GDM1 (cell line): ENCODE results near the gene PPP6R1.
"Not testable (repeated sequence)": the region's sequence is repeated elsewhere in the genome, so short reads cannot be mapped to it uniquely, and the experiment has no call there.

Experiments used
- DNase-seq: peaks from one replicate; lab custom pipeline; 2025; lab: John Stamatoyannopoulos, UW

PPP6R1 gene

GRCh38 chr19:55224679-55225414 is 34.0 kb downstream of the PPP6R1 start:
- DNase-seq = not testable (repeated sequence)

GRCh38 chr19:55224038-55224665 is 34.7 kb downstream of the PPP6R1 start:
- no peak for DNase-seq

GRCh38 chr19:55223291-55224037 is 35.4 kb downstream of the PPP6R1 start:
- DNase-seq = no peak

- DNase-seq = no peak
These were observed 38.3 kb downstream of the PPP6R1 start for GRCh38 chr19:55220525-55220924.

- peak; percentile 91 for DNase-seq
These were observed 42.2 kb downstream of the PPP6R1 start for GRCh38 chr19:55216461-55217198.

- DNase-seq = no peak
These were observed 45.3 kb downstream of the PPP6R1 start for GRCh38 chr19:55213547-55213946.

GRCh38 chr19:55212447-55212846 is 46.4 kb downstream of the PPP6R1 start:
- peak; percentile 31 for DNase-seq

- no peak for DNase-seq
These were observed 48.9 kb downstream of the PPP6R1 start for GRCh38 chr19:55209693-55210472.

GRCh38 chr19:55208880-55209692 is 49.7 kb downstream of the PPP6R1 start, which contains the start of gene PTPRH:
Gene PTPRH (minus strand): TSS chr19:55209501. CDS start chr19:55209433, 68 bp downstream.
- no peak for DNase-seq

GRCh38 chr19:55206664-55207500 is 51.9 kb downstream of the PPP6R1 start:
- peak; percentile 45 for DNase-seq

GRCh38 chr19:55202199-55202598 is 56.6 kb downstream of the PPP6R1 start:
- not testable (repeated sequence) for DNase-seq

GRCh38 chr19:55199620-55200204 is 59.1 kb downstream of the PPP6R1 start:
- DNase-seq = no peak

- DNase-seq = no peak
These were observed 60.2 kb downstream of the PPP6R1 start for GRCh38 chr19:55198651-55199050.

GRCh38 chr19:55197528-55197927 is 61.3 kb downstream of the PPP6R1 start:
- no peak for DNase-seq

GRCh38 chr19:55196803-55197202 is 62.0 kb downstream of the PPP6R1 start:
- no peak for DNase-seq

GRCh38 chr19:55193481-55193880 is 65.3 kb downstream of the PPP6R1 start:
- no peak for DNase-seq

- DNase-seq = no peak
These were observed 69.4 kb downstream of the PPP6R1 start for GRCh38 chr19:55189403-55189835.

GRCh38 chr19:55188625-55189024 is 70.2 kb downstream of the PPP6R1 start:
- no peak for DNase-seq

- DNase-seq = no peak
These were observed 72.7 kb downstream of the PPP6R1 start for GRCh38 chr19:55186080-55186479.
